HCT116 (cell line): ENCODE data around the gene HSDL2.

Experiments used
- CEBPB ChIP-seq: IDR thresholded peaks from 2 replicates; pipeline ENCODE4 v1.6.1; 2012; ENCODE audit warnings: low read depth
- EZH2 ChIP-seq: fragments of 200-600 bp; sonication (generic); IDR thresholded peaks from 2 replicates; pipeline ENCODE4 v1.6.1; 2017; ENCODE audit warnings: antibody characterized with exemption, mixed run types
- EZH2phosphoT487 ChIP-seq: fragments of 200-600 bp; IDR thresholded peaks from 2 replicates; pipeline ENCODE4 v1.6.1; 2018; ENCODE audit warnings: antibody characterized with exemption, borderline replicate concordance
- MAX ChIP-seq: IDR thresholded peaks from 2 replicates; pipeline ENCODE4 v1.6.1; 2012
- POLR2AphosphoS5 ChIP-seq: IDR thresholded peaks from 2 replicates; pipeline ENCODE4 v1.6.1; 2011; ENCODE audit warnings: mild to moderate bottlenecking, low read depth, low read length, moderate library complexity
- RAD21 ChIP-seq: IDR thresholded peaks from 2 replicates; pipeline ENCODE4 v1.6.1; 2012; ENCODE audit warnings: low read depth, mild to moderate bottlenecking
- REST ChIP-seq: IDR thresholded peaks from 2 replicates; pipeline ENCODE4 v1.6.1; 2012; ENCODE audit warnings: low read depth
- SIN3A ChIP-seq: IDR thresholded peaks from 2 replicates; pipeline ENCODE4 v1.6.1; 2012; ENCODE audit warnings: low read depth
- YY1 ChIP-seq: IDR thresholded peaks from 2 replicates; pipeline ENCODE4 v1.6.1; 2011; ENCODE audit warnings: low read length, low read depth, moderate library complexity, mild to moderate bottlenecking; ENCODE audit not compliant: insufficient replicate concordance; ENCODE audit errors: extremely low read depth
- ZBTB33 ChIP-seq: IDR thresholded peaks from 2 replicates; pipeline ENCODE4 v1.6.1; 2011; ENCODE audit warnings: mild to moderate bottlenecking, low read length, moderate library complexity; ENCODE audit not compliant: insufficient replicate concordance; ENCODE audit errors: extremely low read depth
- ZFX ChIP-seq: fragments of 450-650 bp; IDR thresholded peaks from 2 replicates; pipeline ENCODE4 v1.6.1; 2017
- TF ChIP-seq, protein P1 (sequence below), 3 experiments: fragments of 200-600 bp in 1 of 3; sonication (generic) in 1 of 3; IDR thresholded peaks in 2 of 3; conservative IDR thresholded peaks in 1 of 3; 2 replicates each; pipeline ENCODE4 v1.5.1; 2012 to 2017; ENCODE audit warnings: low read depth in 2 of 3, low read length in 2 of 3, antibody characterized with exemption in 1 of 3, borderline replicate concordance in 1 of 3, control low read depth in 1 of 3, mild to moderate bottlenecking in 1 of 3, mixed read lengths in 1 of 3, mixed run types in 1 of 3, moderate library complexity in 1 of 3; ENCODE audit not compliant: insufficient read depth in 1 of 3

GRCh38 chr9:112411626-112412027 lies 31.7 kb downstream of the HSDL2 start:
- TF ChIP-seq SIN3A = no peak
- no peak for TF ChIP-seq RAD21
- TF ChIP-seq, protein P1, sequence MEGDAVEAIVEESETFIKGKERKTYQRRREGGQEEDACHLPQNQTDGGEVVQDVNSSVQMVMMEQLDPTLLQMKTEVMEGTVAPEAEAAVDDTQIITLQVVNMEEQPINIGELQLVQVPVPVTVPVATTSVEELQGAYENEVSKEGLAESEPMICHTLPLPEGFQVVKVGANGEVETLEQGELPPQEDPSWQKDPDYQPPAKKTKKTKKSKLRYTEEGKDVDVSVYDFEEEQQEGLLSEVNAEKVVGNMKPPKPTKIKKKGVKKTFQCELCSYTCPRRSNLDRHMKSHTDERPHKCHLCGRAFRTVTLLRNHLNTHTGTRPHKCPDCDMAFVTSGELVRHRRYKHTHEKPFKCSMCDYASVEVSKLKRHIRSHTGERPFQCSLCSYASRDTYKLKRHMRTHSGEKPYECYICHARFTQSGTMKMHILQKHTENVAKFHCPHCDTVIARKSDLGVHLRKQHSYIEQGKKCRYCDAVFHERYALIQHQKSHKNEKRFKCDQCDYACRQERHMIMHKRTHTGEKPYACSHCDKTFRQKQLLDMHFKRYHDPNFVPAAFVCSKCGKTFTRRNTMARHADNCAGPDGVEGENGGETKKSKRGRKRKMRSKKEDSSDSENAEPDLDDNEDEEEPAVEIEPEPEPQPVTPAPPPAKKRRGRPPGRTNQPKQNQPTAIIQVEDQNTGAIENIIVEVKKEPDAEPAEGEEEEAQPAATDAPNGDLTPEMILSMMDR (IDR thresholded peaks at IDR 0.05 in 2 of 3, conservative IDR thresholded peaks at IDR 0.05 in 1 of 3; ENCODE audit: borderline replicate concordance in 1 of 3, insufficient read depth in 1 of 3, low read depth in 2 of 3, low read length in 2 of 3) = no peak
- no peak for TF ChIP-seq EZH2phosphoT487
- no peak for TF ChIP-seq POLR2AphosphoS5
- no peak for TF ChIP-seq REST
- TF ChIP-seq ZFX = no peak
- TF ChIP-seq ZBTB33 = no peak
- no peak for TF ChIP-seq YY1
- TF ChIP-seq EZH2 = no peak
- no peak for TF ChIP-seq MAX
- no peak for TF ChIP-seq CEBPB
